T-helper 2 cell treated with Interferon-gamma antibody and Interleukin-4, amounts not matched to agents 5 μg/mL and 100 μg/mL, for 36 hours (primary cell): ENCODE measurements around the gene SETD5.
"Not testable (repeated sequence)": the region's sequence is repeated elsewhere in the genome, so short reads cannot be mapped to it uniquely, and the experiment has no call there.

ENCODE experiments used
- DNase-seq: peaks from one replicate; pipeline ENCODE4 v3.0.0; 2021; ENCODE audit warnings: low spot score
- H3K27ac Mint-ChIP-seq: one replicate; pipeline ENCODE4 v1.8.0; 2021; ENCODE audit warnings: mild to moderate bottlenecking, mixed read lengths
- H3K27me3 Mint-ChIP-seq: one replicate; pipeline ENCODE4 v1.8.0; 2021; ENCODE audit warnings: low read depth, mixed read lengths
- H3K36me3 Mint-ChIP-seq: one replicate; pipeline ENCODE4 v1.8.0; 2021; ENCODE audit warnings: low read depth, mixed read lengths
- H3K4me1 Mint-ChIP-seq: one replicate; pipeline ENCODE4 v1.8.0; 2021; ENCODE audit warnings: low read depth, mixed read lengths
- H3K4me3 Mint-ChIP-seq: one replicate; pipeline ENCODE4 v1.8.0; 2022; ENCODE audit warnings: mild to moderate bottlenecking, moderate library complexity, mixed read lengths
- H3K9me3 Mint-ChIP-seq: one replicate; pipeline ENCODE4 v1.8.0; 2021; ENCODE audit warnings: mixed read lengths

Gene SETD5

DNA sequence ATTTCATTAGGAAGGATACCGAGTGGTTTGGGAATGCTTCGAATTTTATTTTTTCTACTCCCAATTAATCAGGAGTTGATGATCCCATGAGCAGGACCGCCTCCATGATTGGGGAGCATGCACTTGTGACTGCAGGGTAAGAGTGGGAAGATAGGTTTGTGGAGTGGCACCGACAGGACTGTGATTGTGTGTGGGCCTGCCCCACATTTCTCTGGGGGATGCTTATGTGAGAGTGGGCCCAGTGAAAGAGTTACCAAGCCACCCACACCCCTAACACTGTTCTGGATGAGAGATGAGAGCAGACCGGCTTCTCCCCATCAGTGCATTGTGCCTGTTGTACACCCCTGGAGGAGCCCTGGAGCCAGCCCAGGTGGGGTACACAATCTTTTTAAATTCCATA is 79.5 kb downstream of the SETD5 start:
- Mint-ChIP-seq H3K4me3 (no peak overlapping the region), H3K4me1 (no peaks in the 10 kb centered on the region), H3K27ac (no peak overlapping the region), H3K27me3 (no peaks in the 10 kb centered on the region), H3K9me3 (no peaks in the 10 kb centered on the region), H3K36me3 (peaks cover 64% of the 10 kb centered on the region)
- no peak for DNase-seq

DNA sequence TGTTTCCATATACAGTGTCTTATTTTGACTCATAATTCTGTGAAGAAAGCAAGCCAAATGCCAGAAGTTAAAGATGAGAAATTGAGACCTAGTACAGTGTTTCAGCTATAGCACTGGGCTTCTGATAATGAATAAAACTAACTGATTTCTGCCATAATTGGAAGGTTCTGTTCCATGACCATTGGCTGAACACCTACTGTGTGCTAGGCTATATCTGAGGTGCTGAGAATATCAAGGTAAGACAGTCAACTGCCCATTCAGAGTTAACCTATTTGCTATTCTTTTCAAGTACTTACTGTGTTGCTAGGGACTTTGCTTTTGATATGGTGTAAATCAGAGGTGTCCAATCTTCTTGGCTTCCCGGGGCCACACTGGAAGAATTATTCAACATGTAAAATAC is 82.8 kb downstream of the SETD5 start:
- no peaks in the 10 kb centered on the region for H3K9me3 Mint-ChIP-seq
- H3K36me3 Mint-ChIP-seq, result peaks cover 47% of the 10 kb centered on the region
- H3K27me3 Mint-ChIP-seq, result no peaks in the 10 kb centered on the region
- no peak overlapping the region for H3K27ac Mint-ChIP-seq
- DNase-seq, result no peak
- no peak overlapping the region for H3K4me3 Mint-ChIP-seq
- no peaks in the 10 kb centered on the region for H3K4me1 Mint-ChIP-seq

DNA sequence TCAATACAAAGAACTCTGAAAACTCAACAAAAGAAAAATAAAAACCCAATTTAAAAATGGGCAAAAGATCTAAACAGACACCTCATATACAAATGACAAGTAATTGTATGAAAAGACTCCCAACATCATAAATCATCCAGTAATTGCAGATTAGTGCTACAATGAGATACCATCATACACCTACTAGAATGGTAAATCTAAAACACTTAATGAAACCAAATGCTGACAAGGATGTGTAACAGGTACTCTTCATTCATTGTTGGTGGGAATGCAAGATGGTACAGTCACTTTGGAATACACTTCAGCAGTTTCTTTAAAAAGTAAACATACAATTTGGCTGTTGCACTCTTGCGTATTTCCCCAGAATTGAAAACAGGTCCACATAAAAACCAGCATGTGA is 87.8 kb downstream of the SETD5 start:
- Mint-ChIP-seq H3K36me3 (peaks cover 36% of the 10 kb centered on the region), H3K4me1 (no peaks in the 10 kb centered on the region), H3K27me3 (no peaks in the 10 kb centered on the region), H3K27ac (no peak overlapping the region), H3K9me3 (peaks cover 7% of the 10 kb centered on the region), H3K4me3 (no peak overlapping the region)
- no peak for DNase-seq

DNA sequence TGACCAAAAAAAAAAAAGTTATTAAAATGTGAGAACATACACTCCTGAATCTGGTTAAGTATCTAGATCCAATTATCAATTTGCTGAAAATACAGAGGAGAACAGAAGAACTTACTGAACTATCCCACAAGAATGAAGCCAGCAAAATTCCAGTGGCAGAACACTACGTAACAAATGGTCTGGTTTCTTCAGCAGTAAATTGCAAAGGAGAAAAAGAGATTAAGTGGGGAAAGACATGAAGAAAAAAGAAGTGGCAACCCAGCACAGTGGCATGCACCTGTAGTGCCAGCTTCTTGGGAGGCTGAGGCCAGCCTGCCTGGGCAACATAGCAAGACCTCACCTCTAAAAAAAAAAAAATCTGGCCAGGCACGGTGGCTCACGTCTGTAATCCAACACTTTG is 94.1 kb downstream of the SETD5 start:
- H3K27me3 Mint-ChIP-seq, result no peaks in the 10 kb centered on the region
- no peaks in the 10 kb centered on the region for H3K4me1 Mint-ChIP-seq
- H3K36me3 Mint-ChIP-seq, result peaks cover 14% of the 10 kb centered on the region
- H3K4me3 Mint-ChIP-seq, result no peak overlapping the region
- H3K27ac Mint-ChIP-seq, result no peak overlapping the region
- no peak for DNase-seq
- H3K9me3 Mint-ChIP-seq, result peaks cover 7% of the 10 kb centered on the region

DNA sequence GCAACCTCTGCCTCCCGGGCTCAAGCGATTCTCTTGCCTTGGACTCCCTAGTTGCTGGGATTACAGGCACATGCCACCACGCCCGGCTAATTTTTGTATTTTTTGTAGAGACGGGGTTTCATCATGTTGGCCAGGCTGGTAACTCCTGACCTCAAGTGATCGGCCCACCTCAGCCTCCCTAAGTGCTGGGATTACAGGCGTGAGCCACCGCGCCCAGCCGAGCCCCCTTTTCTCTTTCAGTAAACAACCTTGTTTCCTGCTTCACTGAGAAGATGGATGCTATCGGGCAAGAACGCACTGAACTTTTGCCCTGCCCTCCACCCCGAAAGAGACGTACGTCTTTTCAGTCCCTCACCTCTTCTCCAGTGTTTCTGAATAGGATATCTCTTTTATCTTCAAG is 96.6 kb downstream of the SETD5 start:
- H3K27me3 Mint-ChIP-seq, H3K4me1 Mint-ChIP-seq, H3K36me3 Mint-ChIP-seq, H3K9me3 Mint-ChIP-seq, H3K27ac Mint-ChIP-seq, H3K4me3 Mint-ChIP-seq, DNase-seq: not testable (repeated sequence)

DNA sequence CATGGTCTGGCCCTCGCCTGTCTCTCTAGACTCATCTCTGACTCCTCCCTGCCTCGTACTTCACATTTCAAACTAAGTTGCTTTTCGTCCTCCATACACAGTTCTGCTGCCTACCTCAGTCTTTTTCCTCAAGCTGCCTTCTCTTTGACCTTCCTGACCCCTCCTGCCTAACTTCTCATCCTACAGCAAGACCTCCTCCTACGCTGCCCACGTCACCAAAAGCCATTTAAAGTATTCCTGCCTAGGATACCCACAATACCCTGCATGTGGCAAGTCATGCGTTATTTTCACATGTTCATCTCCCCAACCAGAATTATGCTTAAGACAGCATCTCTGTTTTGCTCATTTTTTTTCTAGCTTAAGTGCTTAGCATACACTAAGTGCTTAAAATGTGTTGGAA is 99.5 kb downstream of the SETD5 start:
- H3K27me3 Mint-ChIP-seq, result peaks cover 23% of the 10 kb centered on the region
- H3K9me3 Mint-ChIP-seq, result no peaks in the 10 kb centered on the region
- no peak overlapping the region for H3K4me3 Mint-ChIP-seq
- H3K4me1 Mint-ChIP-seq, result peaks cover 2% of the 10 kb centered on the region
- no peak overlapping the region for H3K27ac Mint-ChIP-seq
- DNase-seq, result no peak
- no peaks in the 10 kb centered on the region for H3K36me3 Mint-ChIP-seq

DNA sequence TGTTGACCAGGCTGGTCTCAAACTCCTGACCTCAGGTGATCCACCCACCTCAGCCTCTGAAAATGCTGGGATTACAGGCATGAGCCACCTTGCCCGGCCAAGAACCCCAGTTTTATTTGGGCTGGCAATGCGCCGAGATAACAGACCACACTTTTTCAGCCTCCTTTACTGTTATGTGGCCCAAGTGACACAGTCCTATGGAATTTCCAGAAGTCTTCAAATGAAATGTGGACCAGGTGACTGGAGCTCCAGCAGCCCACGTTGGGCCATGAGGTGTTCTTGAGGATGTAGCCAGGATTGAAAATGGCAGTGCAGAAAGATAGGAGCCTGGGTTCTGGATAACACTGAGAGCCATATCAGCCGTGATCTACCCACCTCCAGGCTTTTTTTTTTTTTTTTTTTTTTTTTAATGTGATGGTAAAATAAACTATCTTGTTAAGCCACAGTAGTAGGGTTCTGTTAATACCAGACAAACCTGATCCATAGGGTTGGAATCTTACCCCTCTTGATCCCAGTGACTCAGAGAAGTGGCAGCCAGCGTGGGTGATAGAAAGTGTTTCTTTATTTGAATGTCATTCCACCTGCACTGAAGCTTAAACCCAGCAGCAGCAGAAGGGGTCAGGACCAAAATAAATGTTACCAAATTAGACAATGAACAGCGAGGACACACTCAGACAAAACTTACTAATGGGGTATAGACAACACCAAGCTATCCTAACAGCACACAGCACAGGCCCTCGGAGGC is 100.6 kb downstream of the SETD5 start:
- Mint-ChIP-seq H3K27me3 (peaks cover 23% of the 10 kb centered on the region), H3K36me3 (no peaks in the 10 kb centered on the region), H3K4me3 (no peak overlapping the region), H3K9me3 (no peaks in the 10 kb centered on the region), H3K27ac (no peak overlapping the region), H3K4me1 (peaks cover 2% of the 10 kb centered on the region)
- no peak for DNase-seq

DNA sequence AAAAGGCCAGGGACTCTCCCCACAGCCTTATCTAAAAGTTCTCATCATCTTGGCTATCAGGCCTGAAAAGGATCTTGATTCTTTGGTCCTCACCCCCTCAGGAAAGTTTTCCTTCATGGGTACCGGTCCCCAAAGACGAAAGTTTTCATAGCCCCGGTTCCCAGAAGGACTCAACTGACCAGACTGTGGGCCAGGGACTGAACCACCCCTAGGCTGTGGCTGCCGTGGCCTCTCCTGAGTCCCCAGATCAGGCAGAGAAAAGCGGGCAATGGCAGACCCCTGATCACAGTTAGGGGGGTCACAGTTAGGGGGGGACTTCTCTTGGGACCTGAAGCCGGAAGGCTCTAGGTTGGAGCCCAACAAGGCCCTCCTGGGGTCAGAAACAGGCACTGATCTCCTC is 101.4 kb downstream of the SETD5 start:
- Mint-ChIP-seq H3K4me1 (peaks cover 2% of the 10 kb centered on the region), H3K27me3 (peaks cover 25% of the 10 kb centered on the region), H3K36me3 (no peaks in the 10 kb centered on the region), H3K9me3 (no peaks in the 10 kb centered on the region), H3K4me3 (no peak overlapping the region), H3K27ac (no peak overlapping the region)
- no peak for DNase-seq

DNA sequence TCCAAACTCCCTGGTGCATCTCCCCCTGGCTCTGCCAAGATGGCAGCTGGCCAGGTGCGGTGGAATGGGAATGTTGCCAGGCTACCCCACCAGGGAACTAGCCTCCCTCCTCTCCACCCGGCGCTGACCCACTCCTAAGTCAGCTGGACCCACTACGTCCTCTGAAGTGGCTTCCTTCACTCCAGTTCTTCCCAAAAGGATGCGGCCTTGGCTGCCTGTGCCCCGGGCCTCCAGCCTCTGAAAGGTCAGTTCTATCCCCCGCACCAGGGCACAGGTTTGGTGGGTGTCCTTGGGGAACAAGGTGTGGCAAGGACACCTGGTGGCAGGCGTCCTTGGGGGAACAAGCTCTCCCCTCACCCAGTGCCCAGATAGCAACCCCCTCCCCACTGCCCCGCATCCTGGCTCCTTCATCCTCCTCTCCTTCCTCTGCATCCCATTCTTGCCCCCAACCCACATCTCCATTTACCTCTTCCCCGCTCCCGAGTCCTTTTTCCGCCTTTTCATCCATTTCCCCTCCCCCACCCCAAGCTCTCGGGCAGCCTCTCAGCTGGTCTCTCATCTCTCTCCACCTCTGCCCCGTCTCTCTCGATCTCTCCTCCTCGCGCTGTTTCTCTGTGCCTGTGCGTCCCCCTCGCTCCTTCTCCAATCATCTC is 102.2 kb downstream of the SETD5 start:
- DNase-seq, result no peak
- peaks cover 25% of the 10 kb centered on the region for H3K27me3 Mint-ChIP-seq
- no peaks in the 10 kb centered on the region for H3K36me3 Mint-ChIP-seq
- peaks cover 2% of the 10 kb centered on the region for H3K4me1 Mint-ChIP-seq
- H3K9me3 Mint-ChIP-seq, result no peaks in the 10 kb centered on the region
- no peak overlapping the region for H3K27ac Mint-ChIP-seq
- no peak overlapping the region for H3K4me3 Mint-ChIP-seq

DNA sequence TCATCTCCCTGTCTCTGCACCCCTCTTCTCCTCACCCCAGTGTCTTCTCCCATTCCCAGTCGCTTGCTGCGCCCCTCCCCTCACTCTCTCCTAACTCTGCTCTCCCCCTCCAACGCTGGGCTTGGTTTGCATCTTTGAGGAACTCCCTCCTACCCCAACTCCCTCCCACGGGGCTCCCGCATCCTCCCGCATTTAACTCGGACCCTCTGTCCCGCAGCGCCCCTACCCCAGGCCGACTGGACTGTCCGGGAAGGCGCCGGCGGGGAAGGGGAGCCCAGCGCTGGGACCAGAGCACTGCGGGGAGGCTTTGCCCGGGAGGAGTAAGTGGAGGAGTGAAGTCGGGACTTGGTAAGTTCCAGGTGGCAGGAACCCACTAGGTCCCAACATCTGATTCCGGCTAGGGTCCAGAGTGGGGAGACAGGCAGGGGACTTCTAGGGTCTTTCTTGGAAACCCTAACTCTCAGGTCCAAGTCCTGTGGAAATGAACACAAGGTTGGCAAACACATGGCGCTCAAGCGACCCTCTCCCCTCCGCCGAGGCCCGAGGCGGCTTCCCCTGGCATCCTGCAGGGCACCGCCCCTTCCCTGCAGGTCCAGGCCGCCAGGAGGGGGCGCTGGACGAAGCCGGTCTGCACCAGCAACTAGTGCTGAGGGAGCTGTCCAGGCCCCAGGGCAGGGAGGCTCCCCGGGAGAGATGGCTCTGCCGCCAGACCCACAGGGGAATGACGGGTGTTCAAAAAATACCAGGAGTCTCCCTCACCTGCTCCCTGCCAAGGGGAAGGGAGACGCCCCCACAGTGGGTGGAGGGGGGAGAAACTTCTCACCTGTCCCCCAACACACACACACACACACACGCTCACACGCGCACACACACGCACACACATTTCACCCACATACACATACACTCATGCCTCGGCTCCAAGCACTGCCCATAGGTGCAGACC is 103.0 kb downstream of the SETD5 start:
- peak; percentile 63 for DNase-seq
- H3K4me1 Mint-ChIP-seq, result peaks cover 2% of the 10 kb centered on the region
- peaks cover 25% of the 10 kb centered on the region for H3K27me3 Mint-ChIP-seq
- no peak overlapping the region for H3K4me3 Mint-ChIP-seq
- H3K36me3 Mint-ChIP-seq, result no peaks in the 10 kb centered on the region
- H3K27ac Mint-ChIP-seq, result peak overlapping the region; percentile 60
- no peaks in the 10 kb centered on the region for H3K9me3 Mint-ChIP-seq

DNA sequence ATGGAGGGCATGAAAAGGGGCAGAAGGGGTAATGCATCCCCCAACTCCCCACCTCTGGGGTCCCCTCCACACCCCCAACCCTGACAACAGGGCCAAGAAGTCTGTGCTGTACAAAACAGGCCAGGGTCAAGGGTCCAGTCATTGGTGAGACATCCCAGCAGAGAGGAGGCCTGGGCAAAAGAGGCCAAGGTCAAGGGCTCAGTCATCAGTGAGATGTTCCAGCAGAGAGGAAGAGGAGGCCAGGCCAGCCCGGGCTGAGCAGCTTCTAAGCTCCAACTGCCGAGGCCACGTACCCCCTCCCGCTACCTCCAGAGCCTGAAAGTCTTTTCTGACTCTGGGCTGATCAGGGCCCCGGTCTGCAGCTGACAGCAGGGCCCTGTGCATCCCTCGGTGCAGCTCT is 103.8 kb downstream of the SETD5 start:
- no peak overlapping the region for H3K4me3 Mint-ChIP-seq
- peaks cover 2% of the 10 kb centered on the region for H3K4me1 Mint-ChIP-seq
- peaks cover 28% of the 10 kb centered on the region for H3K27me3 Mint-ChIP-seq
- DNase-seq, result no peak
- no peaks in the 10 kb centered on the region for H3K9me3 Mint-ChIP-seq
- H3K36me3 Mint-ChIP-seq, result no peaks in the 10 kb centered on the region
- no peak overlapping the region for H3K27ac Mint-ChIP-seq

DNA sequence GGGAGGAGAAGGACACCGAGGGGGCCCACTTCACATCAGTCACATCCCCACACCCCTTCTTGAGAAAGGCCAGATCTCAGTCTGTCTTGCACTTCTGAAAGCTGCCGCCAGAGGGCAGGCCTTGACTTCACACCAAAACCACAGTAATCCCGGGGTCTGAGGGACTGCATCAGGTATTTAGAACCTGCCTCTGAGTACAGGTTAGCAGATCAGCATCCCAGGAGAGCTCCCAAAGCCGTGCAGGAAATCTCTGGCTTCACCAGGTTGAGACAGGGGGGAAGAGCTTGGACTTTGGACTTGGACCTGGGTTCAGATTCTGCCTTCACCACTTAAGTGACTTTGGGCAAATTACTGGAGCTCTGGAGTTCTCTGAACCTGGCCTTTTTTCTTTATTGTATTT is 105.9 kb downstream of the SETD5 start:
- peaks cover 28% of the 10 kb centered on the region for H3K27me3 Mint-ChIP-seq
- no peak overlapping the region for H3K4me3 Mint-ChIP-seq
- H3K27ac Mint-ChIP-seq, result no peak overlapping the region
- H3K4me1 Mint-ChIP-seq, result peaks cover 2% of the 10 kb centered on the region
- no peaks in the 10 kb centered on the region for H3K9me3 Mint-ChIP-seq
- H3K36me3 Mint-ChIP-seq, result no peaks in the 10 kb centered on the region
- peak; percentile 48 for DNase-seq

DNA sequence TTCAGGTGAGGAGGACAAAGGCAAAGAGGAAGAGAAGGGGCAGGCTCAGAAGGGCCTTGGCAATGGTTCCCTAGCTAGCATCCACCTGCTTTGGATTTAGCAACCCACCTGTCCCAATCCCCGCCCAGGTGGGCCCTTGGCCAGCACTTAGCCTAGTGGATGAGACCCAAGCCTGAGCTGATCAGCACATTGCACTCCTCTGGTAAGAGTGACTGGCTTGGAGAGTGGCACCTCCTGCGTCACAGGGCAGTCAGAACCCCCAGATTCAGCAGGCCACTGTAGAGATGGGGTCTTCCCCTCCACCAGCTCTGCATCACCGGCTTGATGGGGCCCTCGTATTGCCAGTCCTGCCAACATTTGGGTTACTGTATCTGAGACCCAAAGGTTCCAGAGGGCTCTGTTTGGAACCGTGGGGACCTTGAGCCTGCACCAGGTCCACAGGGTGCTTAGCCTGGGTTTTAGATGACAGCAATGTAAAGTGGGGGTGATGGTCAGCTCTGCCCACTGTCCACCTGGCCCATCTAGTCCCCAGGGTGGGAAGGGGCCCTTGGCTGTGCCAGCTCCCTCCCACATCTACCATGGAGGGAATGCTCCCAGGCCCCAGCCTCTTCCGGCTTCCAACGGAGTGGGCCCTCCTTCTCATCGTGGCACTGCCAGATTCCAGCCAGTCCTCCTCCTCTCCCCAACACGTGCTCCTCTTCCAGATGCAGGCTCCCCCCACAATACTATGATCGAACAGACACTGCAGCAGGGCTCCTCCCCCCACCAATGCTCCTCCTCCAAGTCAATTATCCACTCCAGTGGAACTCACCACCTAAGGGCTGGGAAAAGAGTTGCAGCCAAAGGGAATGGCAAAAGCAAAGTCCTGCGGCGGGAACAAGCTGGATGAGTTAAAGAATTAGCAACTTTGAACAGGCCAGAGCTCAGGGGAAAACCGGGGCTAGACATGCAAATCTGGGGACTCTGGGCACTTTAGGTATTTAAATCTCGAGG is 110.5 kb downstream of the SETD5 start:
- Mint-ChIP-seq H3K4me1 (no peaks in the 10 kb centered on the region), H3K4me3 (no peak overlapping the region), H3K9me3 (no peaks in the 10 kb centered on the region), H3K27me3 (peaks cover 18% of the 10 kb centered on the region), H3K36me3 (no peaks in the 10 kb centered on the region), H3K27ac (no peak overlapping the region)
- DNase-seq, result no peak
